ENCODE results near the gene TOE1.

The TOE1 gene

DNA sequence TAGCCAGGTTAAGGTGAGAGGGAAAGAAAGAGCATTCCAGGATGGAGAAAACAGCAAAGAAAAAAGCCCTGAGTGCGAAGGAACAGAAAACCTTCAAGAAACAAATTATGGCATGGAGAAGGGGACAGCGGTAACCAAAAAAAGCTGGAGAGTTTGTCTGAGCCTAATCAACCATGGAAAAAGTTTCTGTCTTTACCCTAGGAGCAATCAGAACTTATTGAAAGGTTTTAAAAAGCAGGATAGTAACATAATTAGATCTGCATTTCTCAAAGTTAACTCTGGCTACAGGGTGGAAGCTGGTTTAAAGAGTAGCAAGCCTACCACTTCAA, 39.3 kb upstream of the TOE1 start:
- TF ChIP-seq, protein P1, sequence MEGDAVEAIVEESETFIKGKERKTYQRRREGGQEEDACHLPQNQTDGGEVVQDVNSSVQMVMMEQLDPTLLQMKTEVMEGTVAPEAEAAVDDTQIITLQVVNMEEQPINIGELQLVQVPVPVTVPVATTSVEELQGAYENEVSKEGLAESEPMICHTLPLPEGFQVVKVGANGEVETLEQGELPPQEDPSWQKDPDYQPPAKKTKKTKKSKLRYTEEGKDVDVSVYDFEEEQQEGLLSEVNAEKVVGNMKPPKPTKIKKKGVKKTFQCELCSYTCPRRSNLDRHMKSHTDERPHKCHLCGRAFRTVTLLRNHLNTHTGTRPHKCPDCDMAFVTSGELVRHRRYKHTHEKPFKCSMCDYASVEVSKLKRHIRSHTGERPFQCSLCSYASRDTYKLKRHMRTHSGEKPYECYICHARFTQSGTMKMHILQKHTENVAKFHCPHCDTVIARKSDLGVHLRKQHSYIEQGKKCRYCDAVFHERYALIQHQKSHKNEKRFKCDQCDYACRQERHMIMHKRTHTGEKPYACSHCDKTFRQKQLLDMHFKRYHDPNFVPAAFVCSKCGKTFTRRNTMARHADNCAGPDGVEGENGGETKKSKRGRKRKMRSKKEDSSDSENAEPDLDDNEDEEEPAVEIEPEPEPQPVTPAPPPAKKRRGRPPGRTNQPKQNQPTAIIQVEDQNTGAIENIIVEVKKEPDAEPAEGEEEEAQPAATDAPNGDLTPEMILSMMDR (IDR thresholded peaks at IDR 0.05; ENCODE audit: borderline replicate concordance, control extremely low read depth, extremely low read depth, insufficient read depth, missing control alignments): no peak
- in situ Hi-C loops (cut with MboI; ENCODE audit: low sequenced_read_pairs, unreplicated experiment): no loop called here
- DNase-seq (ENCODE audit: low spot score): no peak

GRCh38 chr1:45302505-45303150, 37.3 kb upstream of the TOE1 start:
- in situ Hi-C loops (cut with MboI; ENCODE audit: low sequenced_read_pairs, unreplicated experiment): no loop called here
- TF ChIP-seq, protein P1 (IDR thresholded peaks at IDR 0.05; ENCODE audit: borderline replicate concordance, control extremely low read depth, extremely low read depth, insufficient read depth, missing control alignments): no peak

DNA sequence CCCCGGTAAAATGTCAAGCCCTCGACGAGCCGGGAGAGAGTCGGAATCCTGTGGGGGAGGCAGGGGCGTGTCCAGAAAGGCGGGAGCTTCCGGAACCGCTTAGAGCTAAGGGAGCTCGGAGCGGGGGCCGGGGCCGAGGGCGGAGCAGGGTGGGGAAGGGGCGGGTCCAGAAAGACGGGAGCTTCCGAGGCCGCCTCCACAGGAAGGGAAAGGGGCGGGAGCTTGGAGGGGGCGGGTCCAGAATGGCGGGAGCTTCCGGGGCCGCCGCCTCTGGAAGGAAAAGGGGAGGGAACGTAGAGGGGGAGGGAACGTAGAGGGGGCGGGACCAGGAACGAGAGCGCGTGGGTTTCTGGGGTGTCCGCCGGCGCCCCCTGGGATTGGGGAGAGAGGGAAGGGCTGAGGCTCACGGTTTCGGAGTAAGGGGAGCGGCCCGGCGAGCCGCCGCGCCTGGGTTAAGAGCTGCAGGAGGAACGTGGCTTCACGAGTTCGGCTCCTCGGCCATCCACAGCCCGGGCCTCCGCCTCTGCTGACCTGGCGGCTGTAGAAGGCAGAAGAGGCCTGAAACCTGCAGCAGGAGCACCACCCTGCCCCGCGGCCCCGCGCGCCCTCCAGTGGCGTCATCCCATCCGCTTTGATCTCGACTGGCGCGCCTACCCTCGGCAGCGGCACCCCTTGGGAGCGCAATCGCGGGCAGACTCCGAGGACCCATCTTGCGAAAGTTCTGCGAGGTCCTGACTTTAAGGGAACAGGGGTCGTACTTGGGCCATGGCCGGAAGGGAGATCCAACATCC, 36.3 kb upstream of the TOE1 start:
- TF ChIP-seq, protein P1 (IDR thresholded peaks at IDR 0.05; ENCODE audit: borderline replicate concordance, control extremely low read depth, extremely low read depth, insufficient read depth, missing control alignments): peak; percentile 88
- DNase-seq (ENCODE audit: low spot score): peak; percentile 98
- in situ Hi-C loops (cut with MboI; ENCODE audit: low sequenced_read_pairs, unreplicated experiment): no loop called here

More at GRCh38 chr1:45302505-45303150, 37.3 kb upstream of the TOE1 start:
- DNase-seq (ENCODE audit: low spot score): no peak

- no peak for DNase-seq (ENCODE audit: low spot score)
- TF ChIP-seq, protein P1 (IDR thresholded peaks at IDR 0.05; ENCODE audit: borderline replicate concordance, control extremely low read depth, extremely low read depth, insufficient read depth, missing control alignments): no peak
- in situ Hi-C loops (cut with MboI; ENCODE audit: low sequenced_read_pairs, unreplicated experiment): no loop called here
These were observed 35.5 kb upstream of the TOE1 start for GRCh38 chr1:45304311-45305081.

GRCh38 chr1:45305231-45305630, 34.7 kb upstream of the TOE1 start:
- TF ChIP-seq, protein P1 (IDR thresholded peaks at IDR 0.05; ENCODE audit: borderline replicate concordance, control extremely low read depth, extremely low read depth, insufficient read depth, missing control alignments): no peak
- DNase-seq (ENCODE audit: low spot score): no peak
- in situ Hi-C loops (cut with MboI; ENCODE audit: low sequenced_read_pairs, unreplicated experiment): no loop called here

DNA sequence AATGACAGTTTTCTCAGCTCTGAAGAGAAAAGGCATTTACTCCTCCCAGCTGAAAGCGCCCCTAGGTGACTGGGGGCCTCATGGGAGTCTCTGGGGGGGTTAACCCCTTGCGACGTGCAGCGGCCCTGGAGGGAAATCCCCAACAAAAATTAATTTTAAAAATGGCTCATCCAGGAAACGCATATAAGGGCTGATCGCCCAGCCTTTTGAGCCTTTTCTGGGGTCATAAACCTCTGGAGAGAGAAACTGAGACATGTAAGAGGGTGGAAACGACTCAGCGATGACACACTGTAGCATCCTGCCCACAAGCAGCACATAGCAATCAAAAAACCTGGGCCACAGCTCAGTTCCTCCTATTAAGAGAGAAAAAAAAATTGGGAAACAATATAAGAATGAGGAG, 33.7 kb upstream of the TOE1 start:
- DNase-seq (ENCODE audit: low spot score): peak; percentile 65
- TF ChIP-seq, protein P1 (IDR thresholded peaks at IDR 0.05; ENCODE audit: borderline replicate concordance, control extremely low read depth, extremely low read depth, insufficient read depth, missing control alignments): no peak
- in situ Hi-C loops (cut with MboI; ENCODE audit: low sequenced_read_pairs, unreplicated experiment): no loop called here
